GM23338 (cell line): ENCODE measurements around the gene HOXC5. TPM values are rescaled to one million over a fixed set of nuclear protein-coding genes. Genes with fewer than 3 reads are reported as not detected.

Experiments
- ATAC-seq: fragments of 200-7000 bp; cut with Tn5 transposase; 3 replicates; pipeline ENCODE4 v1.9.1; 2020
- DNase-seq: peaks from one replicate; pipeline ENCODE4 v3.0.0-alpha.2; 2015; ENCODE audit warnings: low spot score
- H2AFZ ChIP-seq: fragments of 200-600 bp; sonication (generic); 2 replicates; pipeline ENCODE4 v1.8.0; 2016; ENCODE audit warnings: antibody characterized with exemption, mild to moderate bottlenecking, moderate library complexity
- H3F3A ChIP-seq: fragments of 200-600 bp; sonication (generic); replicated peaks from 2 replicates; pipeline ENCODE4 v1.8.0; 2017; ENCODE audit warnings: antibody characterized with exemption, mixed run types, low read depth
- H3K27ac ChIP-seq: fragments of 200-600 bp; sonication (generic); 2 replicates; pipeline ENCODE4 v1.6.1; 2016; ENCODE audit warnings: low read depth
- H3K27me3 ChIP-seq: fragments of 200-600 bp; sonication (generic); 2 replicates; pipeline ENCODE4 v1.8.0; 2016; ENCODE audit warnings: mild to moderate bottlenecking, mixed run types, moderate library complexity; ENCODE audit not compliant: insufficient read depth
- H3K36me3 ChIP-seq: fragments of 200-600 bp; sonication (generic); 2 replicates; pipeline ENCODE4 v1.8.0; 2016; ENCODE audit warnings: mild to moderate bottlenecking; ENCODE audit not compliant: insufficient read depth
- H3K4me1 ChIP-seq: fragments of 200-600 bp; sonication (generic); 2 replicates; pipeline ENCODE4 v1.8.0; 2016; ENCODE audit warnings: mild to moderate bottlenecking, moderate library complexity; ENCODE audit not compliant: insufficient read depth
- H3K4me2 ChIP-seq: fragments of 200-600 bp; sonication (generic); 2 replicates; pipeline ENCODE4 v1.7.1; 2017; ENCODE audit warnings: mixed run types
- H3K4me3 ChIP-seq: fragments of 200-600 bp; sonication (generic); 2 replicates; pipeline ENCODE4 v1.6.1; 2016; ENCODE audit warnings: mixed run types
- H3K79me2 ChIP-seq: fragments of 200-600 bp; sonication (generic); replicated peaks from 2 replicates; pipeline ENCODE4 v1.8.0; 2017; ENCODE audit warnings: mild to moderate bottlenecking; ENCODE audit not compliant: insufficient read depth
- H3K9me2 ChIP-seq: fragments of 200-600 bp; sonication (generic); 2 replicates; pipeline ENCODE4 v1.8.0; 2017; ENCODE audit not compliant: insufficient read depth
- H4K20me1 ChIP-seq: fragments of 200-600 bp; sonication (generic); replicated peaks from 2 replicates; pipeline ENCODE4 v1.8.0; 2017; ENCODE audit warnings: mild to moderate bottlenecking; ENCODE audit not compliant: insufficient read depth
- H3K27ac Mint-ChIP-seq: 2 replicates; pipeline ENCODE4 v1.8.0; 2020; ENCODE audit warnings: inconsistent platforms, mild to moderate bottlenecking, moderate library complexity, mixed read lengths
- H3K27me3 Mint-ChIP-seq: 3 replicates; pipeline ENCODE4 v1.8.0; 2022; ENCODE audit warnings: low read depth, mild to moderate bottlenecking, moderate library complexity, mixed read lengths, inconsistent platforms; ENCODE audit not compliant: insufficient read depth, poor library complexity
- H3K36me3 Mint-ChIP-seq: 3 replicates; pipeline ENCODE4 v1.8.0; 2021; ENCODE audit warnings: low read depth, mild to moderate bottlenecking, inconsistent platforms, moderate library complexity, mixed read lengths
- H3K4me1 Mint-ChIP-seq: 3 replicates; pipeline ENCODE4 v1.8.0; 2020; ENCODE audit warnings: mild to moderate bottlenecking, inconsistent platforms, mixed read lengths
- H3K4me3 Mint-ChIP-seq: 3 replicates; pipeline ENCODE4 v1.8.0; 2021; ENCODE audit warnings: moderate library complexity, mild to moderate bottlenecking, inconsistent platforms, mixed read lengths
- H3K9me3 Mint-ChIP-seq: 3 replicates; pipeline ENCODE4 v1.8.0; 2020; ENCODE audit warnings: moderate library complexity, mild to moderate bottlenecking, inconsistent platforms, mixed read lengths
- EZH2 ChIP-seq: fragments of 200-600 bp; sonication (generic); IDR thresholded peaks from one replicate; pipeline ENCODE4 v1.8.0; 2017; ENCODE audit warnings: antibody characterized with exemption, mild to moderate bottlenecking, low read depth; ENCODE audit not compliant: unreplicated experiment
- EZH2phosphoT487 ChIP-seq: fragments of 200-600 bp; sonication (generic); IDR thresholded peaks from one replicate; pipeline ENCODE4 v1.8.1; 2018; ENCODE audit warnings: antibody characterized with exemption; ENCODE audit not compliant: unreplicated experiment
- JUNB ChIP-seq: IDR thresholded peaks from one replicate; pipeline ENCODE4 v1.6.1; 2016; ENCODE audit warnings: antibody characterized with exemption; ENCODE audit not compliant: unreplicated experiment
- ZNF114 ChIP-seq: fragments of 250-450 bp; sonication (Bioruptor Pico); IDR thresholded peaks from 2 replicates; pipeline ENCODE4 v1.5.0; 2020; ENCODE audit warnings: mild to moderate bottlenecking, moderate library complexity
- polyA plus RNA-seq: library from polyadenylated mRNA; unstranded; fragments of >200 nt; fragmentation: Nextera tagmentation; extraction: Ambion mirVana; gene quantifications from 2 replicates; pipeline ENCODE4 v1.2.1, GENCODE V29; 2016
- total RNA-seq: library from RNA; depleted of rRNA; stranded (reverse); fragments of >200 nt; shearing (Covaris generic); gene quantifications from 2 replicates; pipeline ENCODE4 v1.2.3, GENCODE V29; 2014
- TF ChIP-seq, protein P1 (sequence below): IDR thresholded peaks from 2 replicates; pipeline ENCODE4 v1.6.1; 2016; ENCODE audit warnings: antibody characterized with exemption

HOXC5 gene
- total and polyA plus RNA-seq, 2 experiments from 2014 or later = not detected

DNA sequence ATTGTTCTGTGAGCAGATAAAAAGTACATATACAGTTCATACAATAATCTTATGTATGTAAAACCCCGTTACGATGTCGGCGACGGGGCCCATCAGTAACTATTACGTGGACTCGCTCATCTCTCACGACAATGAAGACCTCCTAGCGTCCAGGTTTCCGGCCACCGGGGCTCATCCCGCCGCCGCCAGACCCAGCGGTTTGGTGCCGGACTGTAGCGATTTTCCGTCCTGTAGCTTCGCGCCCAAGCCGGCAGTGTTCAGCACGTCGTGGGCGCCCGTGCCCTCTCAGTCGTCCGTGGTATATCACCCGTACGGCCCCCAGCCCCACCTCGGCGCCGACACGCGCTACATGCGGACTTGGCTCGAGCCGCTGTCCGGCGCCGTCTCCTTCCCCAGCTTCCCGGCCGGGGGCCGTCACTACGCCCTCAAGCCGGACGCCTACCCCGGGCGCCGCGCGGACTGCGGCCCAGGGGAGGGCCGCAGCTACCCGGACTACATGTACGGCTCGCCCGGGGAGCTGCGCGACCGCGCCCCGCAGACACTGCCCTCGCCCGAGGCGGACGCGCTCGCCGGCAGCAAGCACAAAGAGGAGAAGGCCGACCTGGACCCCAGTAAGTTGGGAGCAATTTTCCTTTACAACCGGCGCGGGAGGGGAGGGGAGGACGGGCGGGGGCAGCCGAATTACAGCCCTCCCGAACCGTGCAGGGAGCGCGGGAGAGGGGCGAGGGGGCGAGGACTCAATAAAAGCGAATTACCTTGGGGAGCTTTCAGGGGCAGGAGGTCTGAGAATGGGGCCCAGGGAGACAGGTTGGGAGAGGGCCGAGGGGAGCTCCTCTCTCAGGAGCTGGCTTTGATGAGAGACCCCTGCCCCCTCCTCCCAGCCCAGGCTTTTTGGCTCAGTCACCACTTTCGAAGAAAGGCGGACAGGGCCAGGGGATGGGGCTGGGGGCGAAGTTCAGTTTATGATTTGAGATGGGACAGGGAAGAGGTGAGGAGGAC lies 32.4 kb upstream of the HOXC5 start, which contains the start of gene HOXC9:
Gene HOXC9, plus strand, starts transcription at position 46 of the 999 bp plus-strand sequence. Its CDS starts 28 bp downstream, at position 74.
- Histone ChIP-seq H3K4me1 (peaks cover 19% of the 10 kb centered on the region), H2AFZ (0 out of 2 replicates have a peak within 1 kb of the TSS, but pooled peaks have one; percentile 38), H3K27me3 (peaks cover 100% of the 10 kb centered on the region), H4K20me1 (peaks cover 29% of the 10 kb centered on the region), H3K4me2 (peak within 1 kb of the TSS; percentile 77), H3K9me2 (no peaks in the 10 kb centered on the region), H3K36me3 (no peaks in the 10 kb centered on the region), H3K27ac (no peak within 1 kb of the TSS), H3F3A (peaks cover 31% of the 10 kb centered on the region), H3K4me3 (peak within 1 kb of the TSS; percentile 47), H3K79me2 (no peaks in the 10 kb centered on the region)
- Mint-ChIP-seq H3K27ac (no peak within 1 kb of the TSS), H3K4me1 (peaks cover 31% of the 10 kb centered on the region), H3K27me3 (peaks cover 100% of the 10 kb centered on the region), H3K36me3 (no peaks in the 10 kb centered on the region), H3K4me3 (peak within 1 kb of the TSS; percentile 52), H3K9me3 (peaks cover 3% of the 10 kb centered on the region)
- DNase-seq (no peak), ATAC-seq (peak; percentile 2; the same call in 1 of the 3 replicates)
- peak; percentile 100 for TF ChIP-seq EZH2phosphoT487
- TF ChIP-seq EZH2 = peak; percentile 85
- no peak for TF ChIP-seq JUNB

DNA sequence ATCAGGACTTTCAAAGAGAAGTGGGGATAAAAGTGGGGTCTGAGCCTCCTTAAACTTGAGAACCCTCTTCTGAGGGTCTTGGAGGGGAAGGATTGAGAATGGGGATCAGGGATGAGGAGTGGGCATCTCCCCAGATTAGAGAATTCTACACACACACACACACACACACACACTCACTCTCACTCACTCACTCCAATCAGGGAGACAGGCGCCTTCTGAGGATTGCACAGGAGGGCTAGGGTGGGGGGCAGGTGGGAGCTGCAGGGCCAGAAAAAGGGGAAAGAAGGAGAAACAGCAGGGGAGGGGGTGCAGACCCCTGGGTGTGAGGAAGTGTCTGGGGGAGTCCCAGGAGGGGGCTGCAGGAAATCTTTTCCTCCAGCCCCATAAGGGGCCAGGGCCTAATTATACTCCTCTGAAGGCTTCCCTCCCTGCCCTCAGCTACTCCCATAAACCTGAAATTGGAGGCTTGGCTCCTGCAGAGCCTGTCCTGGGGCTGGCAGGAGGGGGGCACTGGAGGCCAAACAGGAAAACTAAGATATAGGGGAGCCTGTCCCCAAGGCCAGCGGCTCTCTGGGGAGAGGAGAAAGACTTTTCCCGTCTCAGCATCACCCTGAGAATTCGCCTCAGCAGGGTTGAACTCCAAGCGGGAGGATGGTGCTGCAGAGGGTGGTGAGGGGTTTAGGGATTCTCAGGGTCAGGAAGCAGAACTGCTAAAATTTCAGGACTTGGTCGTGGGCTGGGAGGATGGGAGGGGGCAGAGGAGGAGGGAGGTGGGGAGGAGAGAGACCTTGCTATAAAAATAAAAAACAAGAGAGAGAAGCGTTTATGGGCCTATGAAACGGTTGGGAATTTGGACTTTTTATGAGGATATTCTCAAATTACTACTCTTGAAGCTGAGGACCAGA lies 31.3 kb upstream of the HOXC5 start:
- ATAC-seq (no peak), DNase-seq (no peak)
- peaks cover 100% of the 10 kb centered on the region for H3K27me3 Mint-ChIP-seq
- H3K79me2 ChIP-seq = no peaks in the 10 kb centered on the region
- H3K4me1 Mint-ChIP-seq = peaks cover 29% of the 10 kb centered on the region
- no peak overlapping the region for H3K27ac ChIP-seq
- peaks cover 30% of the 10 kb centered on the region for H4K20me1 ChIP-seq
- peaks cover 3% of the 10 kb centered on the region; the same call in 2 of the 3 replicates for H3K9me3 Mint-ChIP-seq
- H3K4me2 ChIP-seq = no peak overlapping the region
- no peaks in the 10 kb centered on the region for H3K36me3 Mint-ChIP-seq
- peak; percentile 87 for TF ChIP-seq EZH2
- no peak for TF ChIP-seq ZNF114 (CRISPR knock-in tag)
- H3K27me3 ChIP-seq = peaks cover 100% of the 10 kb centered on the region
- H3K4me1 ChIP-seq = peaks cover 19% of the 10 kb centered on the region
- no peaks in the 10 kb centered on the region for H3K9me2 ChIP-seq
- no peak overlapping the region for H2AFZ ChIP-seq
- no peak overlapping the region; the same call in 2 of the 3 replicates for H3K4me3 Mint-ChIP-seq
- H3K36me3 ChIP-seq = no peaks in the 10 kb centered on the region
- peaks cover 30% of the 10 kb centered on the region for H3F3A ChIP-seq
- H3K27ac Mint-ChIP-seq = no peak overlapping the region
- H3K4me3 ChIP-seq = no peak overlapping the region

DNA sequence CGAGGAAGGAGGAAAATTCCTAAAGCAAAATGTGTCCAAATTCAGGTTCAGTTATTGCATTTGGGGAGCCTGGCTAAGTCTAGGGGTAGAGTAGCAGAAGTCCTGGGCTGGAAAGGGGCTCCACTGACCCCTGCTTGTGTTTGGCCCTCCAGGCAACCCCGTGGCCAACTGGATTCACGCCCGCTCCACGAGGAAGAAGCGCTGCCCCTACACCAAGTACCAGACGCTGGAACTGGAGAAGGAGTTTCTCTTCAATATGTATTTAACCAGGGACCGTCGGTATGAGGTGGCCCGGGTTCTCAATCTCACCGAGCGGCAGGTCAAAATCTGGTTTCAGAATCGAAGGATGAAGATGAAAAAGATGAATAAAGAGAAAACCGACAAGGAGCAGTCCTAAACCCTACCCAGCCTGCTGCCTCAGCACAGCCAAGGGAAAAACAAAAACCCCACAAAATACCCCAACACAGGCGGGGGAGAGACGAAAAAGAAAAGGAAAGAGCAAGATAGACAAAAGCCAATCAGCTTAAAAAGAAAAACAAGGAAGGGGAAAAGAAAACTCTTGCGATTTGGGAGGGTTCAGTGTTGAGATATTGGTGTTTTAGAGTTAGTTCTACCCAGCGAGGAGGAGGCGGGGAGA lies 30.5 kb upstream of the HOXC5 start:
- Mint-ChIP-seq H3K27ac (no peak overlapping the region), H3K4me1 (peaks cover 25% of the 10 kb centered on the region), H3K4me3 (no peak overlapping the region), H3K27me3 (peaks cover 100% of the 10 kb centered on the region), H3K36me3 (no peaks in the 10 kb centered on the region), H3K9me3 (peaks cover 3% of the 10 kb centered on the region; the same call in 2 of the 3 replicates)
- Histone ChIP-seq H3K4me1 (peaks cover 16% of the 10 kb centered on the region), H2AFZ (no peak overlapping the region), H3K36me3 (no peaks in the 10 kb centered on the region), H3K79me2 (no peaks in the 10 kb centered on the region), H3K4me2 (no peak overlapping the region), H3K4me3 (no peak overlapping the region), H3K27me3 (peaks cover 100% of the 10 kb centered on the region), H4K20me1 (peaks cover 28% of the 10 kb centered on the region), H3K27ac (no peak overlapping the region), H3K9me2 (no peaks in the 10 kb centered on the region), H3F3A (peaks cover 29% of the 10 kb centered on the region)
- DNase-seq (no peak), ATAC-seq (no peak)
- TF ChIP-seq EZH2 (peak; percentile 95), EZH2phosphoT487 (no peak), JUNB (no peak)
- TF ChIP-seq, protein P1, sequence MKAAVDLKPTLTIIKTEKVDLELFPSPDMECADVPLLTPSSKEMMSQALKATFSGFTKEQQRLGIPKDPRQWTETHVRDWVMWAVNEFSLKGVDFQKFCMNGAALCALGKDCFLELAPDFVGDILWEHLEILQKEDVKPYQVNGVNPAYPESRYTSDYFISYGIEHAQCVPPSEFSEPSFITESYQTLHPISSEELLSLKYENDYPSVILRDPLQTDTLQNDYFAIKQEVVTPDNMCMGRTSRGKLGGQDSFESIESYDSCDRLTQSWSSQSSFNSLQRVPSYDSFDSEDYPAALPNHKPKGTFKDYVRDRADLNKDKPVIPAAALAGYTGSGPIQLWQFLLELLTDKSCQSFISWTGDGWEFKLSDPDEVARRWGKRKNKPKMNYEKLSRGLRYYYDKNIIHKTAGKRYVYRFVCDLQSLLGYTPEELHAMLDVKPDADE = no peak
